ENCODE results near the gene NTSR1. TPM values are rescaled to one million over a fixed set of nuclear protein-coding genes. Genes with fewer than 3 reads are reported as not detected.

Gene NTSR1
- total RNA-seq, 4 donors from 2014 or later, result 0.76 TPM; not detected in 3

DNA sequence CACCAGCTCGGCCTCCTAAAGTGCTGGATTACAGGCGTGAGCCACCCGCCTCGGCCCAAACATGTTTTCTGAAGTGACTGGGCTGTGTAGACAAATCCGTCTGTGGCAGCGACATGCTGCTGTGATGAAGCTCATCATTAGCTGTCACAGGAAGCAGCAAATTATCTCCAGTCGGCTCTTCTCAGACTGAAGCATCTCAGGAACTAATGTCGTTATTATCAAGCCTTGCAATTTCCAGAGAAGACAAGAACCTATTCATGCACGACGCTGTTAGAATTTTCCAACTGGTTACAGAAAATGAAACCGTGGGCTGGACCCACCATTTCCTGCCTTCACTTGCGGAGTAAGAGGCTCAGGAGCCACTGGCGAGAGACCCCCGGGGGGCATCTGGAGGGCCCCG is 17.1 kb upstream of the NTSR1 start:
- Histone ChIP-seq H3K36me3 (no peaks in the 10 kb centered on the region), H3K4me3 (no peak overlapping the region), H3K9me3 (no peaks in the 10 kb centered on the region), H3K27ac (no peak overlapping the region), H3K4me1 (no peaks in the 10 kb centered on the region), H3K27me3 (no peaks in the 10 kb centered on the region)
- no peak for DNase-seq
- no peak for TF ChIP-seq POLR2A (IDR thresholded peaks at IDR 0.05)
- TF ChIP-seq, protein P1, sequence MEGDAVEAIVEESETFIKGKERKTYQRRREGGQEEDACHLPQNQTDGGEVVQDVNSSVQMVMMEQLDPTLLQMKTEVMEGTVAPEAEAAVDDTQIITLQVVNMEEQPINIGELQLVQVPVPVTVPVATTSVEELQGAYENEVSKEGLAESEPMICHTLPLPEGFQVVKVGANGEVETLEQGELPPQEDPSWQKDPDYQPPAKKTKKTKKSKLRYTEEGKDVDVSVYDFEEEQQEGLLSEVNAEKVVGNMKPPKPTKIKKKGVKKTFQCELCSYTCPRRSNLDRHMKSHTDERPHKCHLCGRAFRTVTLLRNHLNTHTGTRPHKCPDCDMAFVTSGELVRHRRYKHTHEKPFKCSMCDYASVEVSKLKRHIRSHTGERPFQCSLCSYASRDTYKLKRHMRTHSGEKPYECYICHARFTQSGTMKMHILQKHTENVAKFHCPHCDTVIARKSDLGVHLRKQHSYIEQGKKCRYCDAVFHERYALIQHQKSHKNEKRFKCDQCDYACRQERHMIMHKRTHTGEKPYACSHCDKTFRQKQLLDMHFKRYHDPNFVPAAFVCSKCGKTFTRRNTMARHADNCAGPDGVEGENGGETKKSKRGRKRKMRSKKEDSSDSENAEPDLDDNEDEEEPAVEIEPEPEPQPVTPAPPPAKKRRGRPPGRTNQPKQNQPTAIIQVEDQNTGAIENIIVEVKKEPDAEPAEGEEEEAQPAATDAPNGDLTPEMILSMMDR (IDR thresholded peaks at IDR 0.05), result no peak

DNA sequence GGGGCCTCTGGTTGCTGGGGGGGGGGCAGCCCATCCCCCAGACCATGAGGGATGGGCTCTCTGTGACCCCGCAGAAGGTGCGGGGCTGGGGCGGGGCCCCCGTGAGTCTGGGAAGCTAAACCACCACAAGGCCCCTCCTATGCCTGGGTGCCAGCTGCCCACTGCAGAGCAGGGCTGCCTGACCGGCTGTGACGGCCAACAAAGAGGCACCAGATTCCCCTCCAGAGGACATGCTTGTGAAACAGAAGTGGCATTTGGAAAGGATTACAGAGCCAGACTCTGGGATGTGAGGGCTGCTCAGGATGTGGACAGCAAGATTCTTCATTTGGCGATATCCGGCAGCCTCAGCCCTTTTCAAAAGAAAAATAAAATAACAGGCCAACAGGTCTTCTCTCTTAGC is 16.5 kb upstream of the NTSR1 start:
- no peak overlapping the region for H3K4me3 ChIP-seq
- no peak for TF ChIP-seq POLR2A (IDR thresholded peaks at IDR 0.05)
- TF ChIP-seq, protein P1 (IDR thresholded peaks at IDR 0.05), result no peak
- H3K27me3 ChIP-seq, result no peaks in the 10 kb centered on the region
- H3K36me3 ChIP-seq, result no peaks in the 10 kb centered on the region
- H3K9me3 ChIP-seq, result no peaks in the 10 kb centered on the region
- DNase-seq, result no peak
- H3K27ac ChIP-seq, result no peak overlapping the region
- H3K4me1 ChIP-seq, result no peaks in the 10 kb centered on the region

DNA sequence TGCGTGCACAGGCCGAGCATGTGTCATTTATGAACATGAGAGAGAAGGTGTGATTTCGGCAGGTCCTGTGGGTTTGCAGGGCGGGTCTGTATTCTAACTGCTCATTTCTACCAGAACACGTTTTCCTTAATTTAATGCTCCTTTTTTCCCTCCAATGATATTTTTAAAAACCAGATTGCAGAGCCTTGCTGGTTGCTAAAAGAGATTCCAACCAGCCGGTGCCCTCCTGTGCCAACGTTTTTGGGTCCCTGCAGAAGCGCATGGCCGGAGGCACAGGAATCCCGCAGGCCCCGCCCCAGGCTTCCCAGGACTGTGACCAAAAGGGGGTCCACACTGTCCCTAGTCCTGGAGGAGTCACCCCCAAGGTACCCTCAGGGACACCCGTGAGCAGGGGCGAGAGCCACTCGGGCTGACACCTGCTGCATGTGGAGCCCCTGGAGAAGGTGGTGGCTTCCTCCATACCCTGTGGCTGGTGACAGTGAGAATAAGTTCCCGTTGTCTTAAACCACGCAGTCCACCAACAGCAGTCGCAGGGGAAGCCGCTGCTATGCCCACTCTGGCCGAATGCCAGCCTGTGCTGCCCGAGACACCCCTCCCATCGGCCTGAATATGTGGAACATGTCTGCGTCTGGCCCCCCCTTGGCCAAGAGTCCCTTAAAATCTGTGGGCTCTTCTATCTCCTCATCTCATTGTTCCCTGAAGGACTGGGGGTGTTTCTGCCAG is 15.7 kb upstream of the NTSR1 start:
- Histone ChIP-seq H3K4me1 (no peaks in the 10 kb centered on the region), H3K9me3 (no peaks in the 10 kb centered on the region), H3K27me3 (no peaks in the 10 kb centered on the region), H3K4me3 (no peak overlapping the region), H3K27ac (no peak overlapping the region), H3K36me3 (no peaks in the 10 kb centered on the region)
- TF ChIP-seq, protein P1 (IDR thresholded peaks at IDR 0.05), result no peak
- TF ChIP-seq POLR2A (IDR thresholded peaks at IDR 0.05), result no peak
- no peak for DNase-seq

DNA sequence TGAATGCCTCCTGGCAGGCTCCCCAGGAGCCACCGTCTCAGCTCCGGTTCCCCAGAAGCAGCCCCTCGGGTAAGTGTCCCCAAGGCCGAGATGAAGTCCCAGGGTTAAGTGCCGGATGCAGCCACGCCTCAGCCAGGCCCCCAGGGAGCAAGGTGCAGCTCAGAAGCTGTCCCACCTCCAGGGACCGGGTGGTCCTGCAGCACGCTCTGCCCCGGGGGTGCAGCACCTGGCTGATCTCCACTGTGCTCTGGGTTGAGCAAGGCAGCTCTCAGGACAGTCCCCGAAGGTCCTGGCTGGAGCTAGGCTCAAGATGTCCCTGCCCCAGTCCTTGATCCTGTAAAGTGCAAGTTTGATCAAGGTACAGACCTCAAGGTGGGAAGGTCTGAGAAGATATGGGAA is 15.1 kb upstream of the NTSR1 start:
- H3K36me3 ChIP-seq, result no peaks in the 10 kb centered on the region
- no peaks in the 10 kb centered on the region for H3K27me3 ChIP-seq
- TF ChIP-seq, protein P1 (IDR thresholded peaks at IDR 0.05), result no peak
- TF ChIP-seq POLR2A (IDR thresholded peaks at IDR 0.05), result no peak
- DNase-seq, result no peak
- no peak overlapping the region for H3K27ac ChIP-seq
- H3K4me1 ChIP-seq, result no peaks in the 10 kb centered on the region
- H3K4me3 ChIP-seq, result no peak overlapping the region
- no peaks in the 10 kb centered on the region for H3K9me3 ChIP-seq

DNA sequence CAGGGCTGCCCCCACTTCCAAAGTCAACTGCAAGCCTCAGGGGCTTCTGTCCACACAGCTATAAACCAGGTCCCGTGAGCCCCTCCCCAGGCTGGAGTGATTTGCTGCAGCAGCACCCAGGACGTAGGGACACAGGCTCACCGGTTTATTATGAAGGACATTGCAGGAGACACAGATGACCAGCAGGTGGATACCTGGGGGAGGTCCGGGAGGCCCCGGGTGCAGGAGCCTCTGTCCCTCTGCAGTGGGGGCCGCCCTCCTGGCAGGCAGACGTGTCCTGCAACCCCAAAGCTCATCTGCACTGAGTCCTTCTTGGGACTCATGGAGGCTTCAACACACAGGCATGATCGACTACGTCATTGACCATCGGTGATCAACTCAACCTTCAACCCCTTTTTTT is 14.5 kb upstream of the NTSR1 start:
- Histone ChIP-seq H3K36me3 (no peaks in the 10 kb centered on the region), H3K4me3 (no peak overlapping the region), H3K4me1 (no peaks in the 10 kb centered on the region), H3K27me3 (no peaks in the 10 kb centered on the region), H3K9me3 (no peaks in the 10 kb centered on the region), H3K27ac (no peak overlapping the region)
- TF ChIP-seq, protein P1 (IDR thresholded peaks at IDR 0.05), result no peak
- TF ChIP-seq POLR2A (IDR thresholded peaks at IDR 0.05), result no peak
- no peak for DNase-seq

Data from Peyer's patch (tissue), 4 donors.